Measurements from ENCODE around the gene NMRK2.
"Not testable (repeated sequence)": the region's sequence is repeated elsewhere in the genome, so short reads cannot be mapped to it uniquely, and the experiment has no call there.

Gene NMRK2, protein sequence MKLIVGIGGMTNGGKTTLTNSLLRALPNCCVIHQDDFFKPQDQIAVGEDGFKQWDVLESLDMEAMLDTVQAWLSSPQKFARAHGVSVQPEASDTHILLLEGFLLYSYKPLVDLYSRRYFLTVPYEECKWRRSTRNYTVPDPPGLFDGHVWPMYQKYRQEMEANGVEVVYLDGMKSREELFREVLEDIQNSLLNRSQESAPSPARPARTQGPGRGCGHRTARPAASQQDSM
- 0 reads per million in 3 donors for total RNA-seq

DNA sequence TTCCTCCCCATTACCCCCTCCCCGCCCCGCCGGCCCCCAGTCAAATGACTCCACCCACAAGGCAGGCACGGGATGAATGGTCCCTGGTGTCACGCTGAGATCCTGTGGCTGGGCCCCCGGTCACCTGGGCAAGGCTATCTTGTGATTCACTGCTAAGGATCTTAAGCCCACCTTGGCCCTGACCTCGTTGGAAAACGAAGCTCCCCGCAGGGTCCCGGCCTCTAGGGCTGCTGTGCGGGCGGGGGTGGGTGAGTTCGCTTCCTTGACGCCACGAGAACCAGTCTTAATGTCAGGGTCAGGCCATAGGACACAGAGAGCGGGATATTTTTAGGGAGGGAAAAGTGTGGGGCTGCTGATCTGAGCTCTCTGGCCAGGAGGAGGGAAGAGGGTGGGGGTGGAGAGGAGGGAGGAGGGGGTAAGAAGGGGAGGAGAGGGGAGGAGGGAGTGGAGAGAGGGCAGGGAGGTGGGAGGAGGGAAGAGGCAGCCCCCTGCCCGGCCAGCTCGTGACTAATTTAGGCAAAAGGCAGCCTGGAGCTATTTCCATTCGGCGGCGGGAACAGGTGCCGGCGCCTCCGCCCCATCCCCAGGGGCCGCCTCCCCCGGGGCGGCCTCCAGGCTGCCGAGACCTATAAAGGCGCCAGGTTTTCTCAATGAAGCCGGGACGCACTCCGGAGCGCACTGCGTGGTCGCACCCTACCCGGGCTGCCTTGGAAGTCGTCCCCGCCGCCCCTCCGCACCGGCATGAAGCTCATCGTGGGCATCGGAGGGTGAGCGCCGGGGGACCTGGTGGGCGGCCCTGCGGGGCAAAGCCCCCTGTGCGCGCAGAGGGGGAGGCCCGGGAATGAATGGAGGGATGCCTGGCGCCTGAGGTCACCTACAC is at the start of gene NMRK2:
Gene NMRK2 (plus strand): TSS at position 139 of the 880 bp plus-strand sequence. CDS start 603 bp downstream, at position 742.
- Histone ChIP-seq H3K9me3 (ENCODE audit: control insufficient read depth, low read length) (no peaks in the 10 kb centered on the region), H3K27me3 (replicated peaks; ENCODE audit: control insufficient read depth, insufficient read depth, low read length, poor library complexity, severe bottlenecking) (peaks cover 16% of the 10 kb centered on the region), H3K27ac (ENCODE audit: insufficient read depth, low read length, poor library complexity, severe bottlenecking) (no peak within 1 kb of the TSS), H3K36me3 (ENCODE audit: control insufficient read depth, insufficient read depth, low read length) (no peaks in the 10 kb centered on the region), H3K4me3 (ENCODE audit: insufficient read depth, low read depth, low read length, poor library complexity, severe bottlenecking) (no peak within 1 kb of the TSS), H3K4me1 (ENCODE audit: control insufficient read depth, insufficient read depth, low read length, poor library complexity, severe bottlenecking) (no peaks in the 10 kb centered on the region)
- no peak for DNase-seq

DNA sequence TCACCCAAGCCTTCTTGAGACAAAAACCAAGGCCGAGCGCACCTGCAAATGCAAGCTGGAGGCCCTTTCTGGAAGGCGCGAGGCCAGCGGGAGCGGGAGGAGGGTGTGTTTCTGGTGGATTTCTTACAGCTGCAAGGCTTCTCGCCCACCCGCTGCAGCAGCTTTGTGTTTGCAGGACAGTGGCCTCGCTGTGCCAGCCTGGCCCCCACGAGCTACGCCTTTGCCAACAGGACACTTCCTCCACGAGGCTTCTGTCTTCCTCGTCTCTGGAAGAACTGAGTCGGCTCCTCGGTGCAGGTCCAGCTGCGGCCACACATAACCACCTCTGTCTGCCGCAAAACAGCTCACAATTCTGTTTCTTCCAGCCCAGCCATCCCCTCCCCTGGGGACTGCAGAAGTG is 42.3 kb upstream of the NMRK2 start:
- Histone ChIP-seq H3K27me3 (replicated peaks; ENCODE audit: control insufficient read depth, insufficient read depth, low read length, poor library complexity, severe bottlenecking) (no peaks in the 10 kb centered on the region), H3K4me3 (ENCODE audit: insufficient read depth, low read depth, low read length, poor library complexity, severe bottlenecking) (no peak overlapping the region), H3K36me3 (ENCODE audit: control insufficient read depth, insufficient read depth, low read length) (no peaks in the 10 kb centered on the region), H3K9me3 (ENCODE audit: control insufficient read depth, low read length) (no peaks in the 10 kb centered on the region), H3K4me1 (ENCODE audit: control insufficient read depth, insufficient read depth, low read length, poor library complexity, severe bottlenecking) (no peaks in the 10 kb centered on the region), H3K27ac (ENCODE audit: insufficient read depth, low read length, poor library complexity, severe bottlenecking) (no peak overlapping the region)
- no peak for DNase-seq

DNA sequence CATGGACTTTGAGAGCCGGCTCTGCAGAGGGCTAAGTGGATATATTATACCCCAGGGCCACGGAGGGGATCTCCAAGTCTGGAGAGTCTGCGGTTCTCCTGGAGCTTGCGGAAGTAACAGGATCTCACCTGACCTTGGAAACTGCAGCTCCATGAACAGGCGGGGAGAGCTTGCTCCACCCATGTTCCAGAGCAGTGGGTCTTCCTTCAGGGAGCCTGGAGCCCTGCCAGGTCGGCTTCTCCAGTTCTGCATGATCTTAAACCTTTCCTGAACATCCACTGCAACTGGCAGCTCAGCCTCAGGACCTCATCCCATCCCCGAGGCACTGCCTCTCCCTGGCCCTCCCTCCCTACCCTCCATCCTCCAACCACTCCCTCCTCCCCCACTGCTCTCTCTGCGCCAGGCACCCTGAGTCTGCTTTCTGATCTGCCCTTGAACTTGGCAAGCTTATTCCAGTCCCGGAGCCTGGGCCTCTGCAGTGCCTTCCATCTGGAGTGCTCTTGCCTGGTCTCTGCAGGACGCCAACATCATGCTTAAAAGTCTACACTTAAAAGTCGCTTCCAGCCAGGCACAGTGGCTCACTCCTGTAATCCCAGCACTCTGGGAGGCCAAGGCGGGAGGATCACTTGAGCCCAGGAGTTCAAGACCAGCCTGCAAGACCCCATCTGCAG is 39.2 kb upstream of the NMRK2 start:
- H3K9me3 ChIP-seq (ENCODE audit: control insufficient read depth, low read length), result no peaks in the 10 kb centered on the region
- no peak overlapping the region for H3K27ac ChIP-seq (ENCODE audit: insufficient read depth, low read length, poor library complexity, severe bottlenecking)
- H3K27me3 ChIP-seq (replicated peaks; ENCODE audit: control insufficient read depth, insufficient read depth, low read length, poor library complexity, severe bottlenecking), result no peaks in the 10 kb centered on the region
- H3K4me3 ChIP-seq (ENCODE audit: insufficient read depth, low read depth, low read length, poor library complexity, severe bottlenecking), result no peak overlapping the region
- no peaks in the 10 kb centered on the region for H3K36me3 ChIP-seq (ENCODE audit: control insufficient read depth, insufficient read depth, low read length)
- H3K4me1 ChIP-seq (ENCODE audit: control insufficient read depth, insufficient read depth, low read length, poor library complexity, severe bottlenecking), result no peaks in the 10 kb centered on the region
- DNase-seq, result no peak

DNA sequence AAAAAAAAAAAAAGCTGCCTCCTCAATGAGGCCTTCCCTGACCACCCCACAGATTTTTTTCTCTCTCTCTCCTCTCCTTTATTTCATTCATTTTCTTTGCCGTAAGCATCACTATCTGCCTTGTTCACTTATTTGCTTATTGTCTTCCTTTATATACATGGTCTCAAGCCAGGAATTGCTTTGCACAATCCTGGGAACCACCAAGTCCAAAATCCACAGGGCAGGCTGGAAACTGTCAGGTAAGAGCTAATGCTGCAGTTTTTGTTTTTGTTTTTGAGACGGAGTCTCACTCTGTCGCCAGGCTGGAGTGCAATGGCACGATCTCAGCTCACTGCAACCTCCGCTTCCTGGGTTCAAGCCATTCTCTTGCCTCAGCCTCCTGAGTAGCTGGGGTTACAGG is 37.9 kb upstream of the NMRK2 start:
- not testable (repeated sequence) for DNase-seq; H3K9me3 ChIP-seq (ENCODE audit: control insufficient read depth, low read length); H3K4me3 ChIP-seq (ENCODE audit: insufficient read depth, low read depth, low read length, poor library complexity, severe bottlenecking); H3K27ac ChIP-seq (ENCODE audit: insufficient read depth, low read length, poor library complexity, severe bottlenecking); H3K4me1 ChIP-seq (ENCODE audit: control insufficient read depth, insufficient read depth, low read length, poor library complexity, severe bottlenecking); H3K27me3 ChIP-seq (replicated peaks; ENCODE audit: control insufficient read depth, insufficient read depth, low read length, poor library complexity, severe bottlenecking); H3K36me3 ChIP-seq (ENCODE audit: control insufficient read depth, insufficient read depth, low read length)

DNA sequence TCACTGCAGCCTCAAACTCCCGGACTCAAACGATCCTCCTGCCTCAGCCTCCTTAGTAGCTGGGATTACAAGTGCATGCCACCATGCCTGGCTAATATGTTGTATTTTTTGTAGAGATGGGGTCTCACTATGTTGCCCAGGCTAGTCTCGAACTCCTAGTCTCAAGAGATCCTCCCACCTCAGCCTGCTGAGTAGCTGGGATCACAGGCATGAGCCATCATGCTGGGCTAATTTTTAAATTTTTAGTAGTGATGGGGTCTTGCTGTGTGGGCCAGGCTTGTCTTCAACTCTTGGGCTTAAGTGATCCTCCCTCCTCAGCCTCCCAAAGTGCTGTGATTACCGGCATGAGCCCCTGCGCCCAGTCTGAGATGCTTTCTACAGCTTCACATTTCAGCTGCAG is 37.1 kb upstream of the NMRK2 start:
- H3K27me3 ChIP-seq (replicated peaks; ENCODE audit: control insufficient read depth, insufficient read depth, low read length, poor library complexity, severe bottlenecking), result no peaks in the 10 kb centered on the region
- DNase-seq, result no peak

DNA sequence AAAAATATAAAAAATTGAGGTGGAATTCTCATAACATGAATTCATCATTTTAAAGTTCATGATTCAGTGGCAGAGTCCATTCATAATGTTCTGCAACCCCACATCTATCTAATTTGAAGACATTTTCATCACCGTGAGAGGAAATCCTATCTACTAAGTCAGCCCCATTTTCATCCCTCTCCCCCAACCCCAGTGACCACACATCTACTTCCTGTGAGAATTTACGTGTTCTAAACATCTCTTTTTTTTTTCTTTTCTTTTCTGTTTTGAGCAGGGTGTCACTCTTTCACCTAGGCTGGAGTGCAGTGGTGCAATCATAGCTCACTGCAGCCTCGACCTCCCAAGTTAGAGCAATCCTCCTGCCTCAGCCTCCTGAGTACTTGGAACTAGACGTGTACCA is 34.9 kb upstream of the NMRK2 start:
- Histone ChIP-seq H3K4me1 (ENCODE audit: control insufficient read depth, insufficient read depth, low read length, poor library complexity, severe bottlenecking) (no peaks in the 10 kb centered on the region), H3K9me3 (ENCODE audit: control insufficient read depth, low read length) (no peaks in the 10 kb centered on the region), H3K36me3 (ENCODE audit: control insufficient read depth, insufficient read depth, low read length) (no peaks in the 10 kb centered on the region), H3K4me3 (ENCODE audit: insufficient read depth, low read depth, low read length, poor library complexity, severe bottlenecking) (no peak overlapping the region), H3K27me3 (replicated peaks; ENCODE audit: control insufficient read depth, insufficient read depth, low read length, poor library complexity, severe bottlenecking) (no peaks in the 10 kb centered on the region), H3K27ac (ENCODE audit: insufficient read depth, low read length, poor library complexity, severe bottlenecking) (no peak overlapping the region)
- DNase-seq, result no peak

More for the DNA sequence above, 37.1 kb upstream of the NMRK2 start:
- no peaks in the 10 kb centered on the region for H3K4me1 ChIP-seq (ENCODE audit: control insufficient read depth, insufficient read depth, low read length, poor library complexity, severe bottlenecking)
- no peak overlapping the region for H3K4me3 ChIP-seq (ENCODE audit: insufficient read depth, low read depth, low read length, poor library complexity, severe bottlenecking)
- no peaks in the 10 kb centered on the region for H3K9me3 ChIP-seq (ENCODE audit: control insufficient read depth, low read length)
- H3K36me3 ChIP-seq (ENCODE audit: control insufficient read depth, insufficient read depth, low read length), result no peaks in the 10 kb centered on the region
- no peak overlapping the region for H3K27ac ChIP-seq (ENCODE audit: insufficient read depth, low read length, poor library complexity, severe bottlenecking)

DNA sequence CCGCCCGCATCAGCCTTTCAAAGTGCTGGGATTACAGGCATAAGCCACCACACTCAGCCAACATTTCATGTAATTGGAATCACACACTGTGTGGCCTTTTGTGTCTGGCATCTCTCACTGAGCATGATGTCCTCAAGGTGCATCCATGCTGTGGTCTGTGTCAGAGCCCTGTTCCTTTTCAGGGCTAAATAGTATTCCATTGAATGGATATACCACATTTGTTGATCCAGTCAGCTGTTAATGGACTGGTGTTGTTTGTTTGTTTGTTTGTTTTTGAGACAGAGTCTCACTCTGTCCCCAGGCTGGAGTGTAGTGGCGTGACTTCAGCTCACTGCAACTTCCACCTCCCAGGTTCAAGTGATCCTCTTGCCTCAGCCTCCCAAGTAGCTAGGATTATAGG is 34.4 kb upstream of the NMRK2 start:
- Histone ChIP-seq H3K36me3 (ENCODE audit: control insufficient read depth, insufficient read depth, low read length) (no peaks in the 10 kb centered on the region), H3K4me1 (ENCODE audit: control insufficient read depth, insufficient read depth, low read length, poor library complexity, severe bottlenecking) (no peaks in the 10 kb centered on the region), H3K27me3 (replicated peaks; ENCODE audit: control insufficient read depth, insufficient read depth, low read length, poor library complexity, severe bottlenecking) (no peaks in the 10 kb centered on the region), H3K9me3 (ENCODE audit: control insufficient read depth, low read length) (no peaks in the 10 kb centered on the region), H3K4me3 (ENCODE audit: insufficient read depth, low read depth, low read length, poor library complexity, severe bottlenecking) (no peak overlapping the region), H3K27ac (ENCODE audit: insufficient read depth, low read length, poor library complexity, severe bottlenecking) (no peak overlapping the region)
- no peak for DNase-seq

DNA sequence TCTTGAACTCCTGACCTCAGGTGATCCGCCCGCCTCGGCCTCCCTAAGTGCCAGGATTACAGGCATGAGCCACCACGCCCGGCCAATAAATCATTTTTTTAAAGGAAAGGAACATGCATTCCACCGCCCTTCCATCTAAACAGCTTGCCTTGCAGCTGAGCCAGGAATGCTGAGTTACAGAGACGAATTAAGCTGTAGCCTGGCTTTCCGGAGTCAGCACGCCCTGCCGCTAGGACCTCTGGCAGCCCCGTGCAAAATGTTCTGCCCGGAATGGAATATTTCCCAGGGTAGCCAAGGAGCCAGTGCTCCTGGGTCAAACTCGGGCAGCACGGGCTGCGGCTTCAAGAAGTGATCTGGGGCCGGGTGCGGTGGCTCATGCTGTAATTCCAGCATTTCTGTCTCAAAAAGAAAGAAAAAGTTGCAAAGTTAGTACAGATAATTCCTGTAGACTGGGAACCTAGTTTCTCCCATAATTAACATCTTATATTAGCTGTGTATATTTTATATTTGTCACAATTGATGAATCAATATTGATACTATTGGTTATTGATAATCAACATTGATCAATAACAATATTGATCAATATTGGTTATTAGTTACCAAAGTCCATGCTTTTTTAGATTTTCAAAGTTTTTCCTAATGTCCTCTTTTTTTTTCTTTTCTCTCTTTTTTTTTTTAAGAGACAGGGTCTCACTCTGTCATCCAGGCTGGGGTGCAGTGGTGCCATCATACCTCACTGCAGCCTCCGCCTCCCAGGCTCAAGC is 33.2 kb upstream of the NMRK2 start:
- Histone ChIP-seq H3K4me1 (ENCODE audit: control insufficient read depth, insufficient read depth, low read length, poor library complexity, severe bottlenecking) (no peaks in the 10 kb centered on the region), H3K9me3 (ENCODE audit: control insufficient read depth, low read length) (no peaks in the 10 kb centered on the region), H3K36me3 (ENCODE audit: control insufficient read depth, insufficient read depth, low read length) (no peaks in the 10 kb centered on the region), H3K4me3 (ENCODE audit: insufficient read depth, low read depth, low read length, poor library complexity, severe bottlenecking) (no peak overlapping the region), H3K27me3 (replicated peaks; ENCODE audit: control insufficient read depth, insufficient read depth, low read length, poor library complexity, severe bottlenecking) (no peaks in the 10 kb centered on the region), H3K27ac (ENCODE audit: insufficient read depth, low read length, poor library complexity, severe bottlenecking) (no peak overlapping the region)
- no peak for DNase-seq

DNA sequence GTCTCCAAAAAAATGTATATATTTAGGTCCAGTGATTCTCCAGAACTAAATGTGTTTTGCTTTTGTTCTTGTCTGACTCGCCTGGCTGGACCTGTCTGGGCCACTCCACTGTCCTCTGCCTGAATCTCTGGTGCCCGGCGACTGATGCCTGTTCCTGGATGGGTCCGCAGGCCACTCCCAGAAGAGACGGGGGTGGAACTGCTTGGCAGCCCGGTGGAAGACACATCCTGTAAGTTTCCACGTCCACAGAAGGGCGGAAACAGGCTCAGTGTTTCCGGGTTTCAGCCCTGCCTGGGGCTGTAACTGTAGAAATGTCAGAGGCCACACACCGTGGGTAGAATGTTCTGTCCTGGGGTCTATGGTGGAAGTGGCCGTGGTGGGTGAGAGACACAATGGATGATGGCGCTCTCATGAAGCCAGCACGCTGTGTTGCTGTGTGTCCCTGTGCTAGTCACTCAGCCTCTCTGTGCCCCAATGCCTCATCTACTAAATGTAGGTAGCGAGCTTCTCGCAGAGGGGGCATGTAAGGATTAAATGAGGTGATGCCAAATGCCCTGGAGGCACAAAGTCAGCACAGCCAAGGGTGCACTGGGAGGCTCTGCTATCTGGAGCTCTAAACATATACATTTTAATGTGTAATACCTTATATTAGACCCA is 30.4 kb upstream of the NMRK2 start:
- Histone ChIP-seq H3K4me1 (ENCODE audit: control insufficient read depth, insufficient read depth, low read length, poor library complexity, severe bottlenecking) (no peaks in the 10 kb centered on the region), H3K36me3 (ENCODE audit: control insufficient read depth, insufficient read depth, low read length) (no peaks in the 10 kb centered on the region), H3K27ac (ENCODE audit: insufficient read depth, low read length, poor library complexity, severe bottlenecking) (no peak overlapping the region), H3K27me3 (replicated peaks; ENCODE audit: control insufficient read depth, insufficient read depth, low read length, poor library complexity, severe bottlenecking) (no peaks in the 10 kb centered on the region), H3K4me3 (ENCODE audit: insufficient read depth, low read depth, low read length, poor library complexity, severe bottlenecking) (no peak overlapping the region), H3K9me3 (ENCODE audit: control insufficient read depth, low read length) (no peaks in the 10 kb centered on the region)
- DNase-seq, result no peak

All from effector memory CD4-positive, alpha-beta T cell (primary cell).